Tibial nerve (tissue), 4 donors: ENCODE measurements around the gene PARP12. TPM values are rescaled to one million over a fixed set of nuclear protein-coding genes. Genes with fewer than 3 reads are reported as not detected.

Source experiments
- DNase-seq, 2 donors: peaks; one replicate each; pipeline ENCODE4 v3.0.0-alpha.2; 2019; ENCODE audit warnings: low spot score in 2 of 2
- H3K27ac ChIP-seq, 4 donors: fragments of 200-600 bp; sonication (generic) in 3 of 4; one replicate each; pipeline ENCODE4 v1.5.1; 2017 to 2019; ENCODE audit warnings: mild to moderate bottlenecking in 1 of 4
- H3K27me3 ChIP-seq, 2 donors: fragments of 200-600 bp; sonication (generic) in 1 of 2; one replicate each; pipeline versions ENCODE4 v1.5.1 to v1.6.0; 2017 to 2019
- H3K36me3 ChIP-seq, 3 donors: fragments of 200-600 bp; sonication (generic); one replicate each; pipeline ENCODE4 v1.5.1; 2018 to 2019
- H3K4me1 ChIP-seq, 4 donors: fragments of 200-600 bp; sonication (generic) in 3 of 4; one replicate each; pipeline ENCODE4 v1.5.1; 2017 to 2019
- H3K4me3 ChIP-seq, 4 donors: fragments of 200-600 bp; sonication (generic) in 3 of 4; one replicate each; pipeline ENCODE4 v1.5.1; 2017 to 2019; ENCODE audit warnings: mild to moderate bottlenecking in 1 of 4, moderate library complexity in 1 of 4
- H3K9me3 ChIP-seq, 4 donors: fragments of 200-600 bp; sonication (generic) in 3 of 4; one replicate each; pipeline ENCODE4 v1.5.1; 2017 to 2019
- CTCF ChIP-seq, 5 experiments: fragments of 200-600 bp in 3 of 5; fragments of 450-650 bp in 2 of 5; sonication (generic) in 3 of 5; IDR thresholded peaks; one replicate each; pipeline ENCODE4 v1.5.1; 2016 to 2019; ENCODE audit warnings: antibody characterized with exemption in 5 of 5, mild to moderate bottlenecking in 3 of 5, moderate library complexity in 2 of 5
- EP300 ChIP-seq, 2 donors: sonication (generic); formaldehyde crosslinking; IDR thresholded peaks; one replicate each; pipeline ENCODE4 v1.6.1; 2017; ENCODE audit warnings: antibody characterized with exemption in 2 of 2, mild to moderate bottlenecking in 1 of 2
- POLR2A ChIP-seq, 2 donors: fragments of 450-650 bp; IDR thresholded peaks; one replicate each; pipeline ENCODE4 v1.6.1; 2017; ENCODE audit warnings: antibody characterized with exemption in 2 of 2, mild to moderate bottlenecking in 2 of 2, moderate library complexity in 2 of 2
- WGBS, 2 donors: methylation state at CpG; one replicate each; pipeline ENCODE4 v1.1.5; 2018; 5-methylcytosine and 5-hydroxymethylcytosine counted together
- total RNA-seq, 4 donors: library from RNA; depleted of rRNA; stranded (reverse); fragments of >200 nt; gene quantifications; one replicate each; pipeline ENCODE4 v1.1.0, GENCODE V29; 2016

PARP12 gene
- total RNA-seq, 4 donors from 2014 or later: 40.0 to 54.2 (median 44.2) TPM

DNA sequence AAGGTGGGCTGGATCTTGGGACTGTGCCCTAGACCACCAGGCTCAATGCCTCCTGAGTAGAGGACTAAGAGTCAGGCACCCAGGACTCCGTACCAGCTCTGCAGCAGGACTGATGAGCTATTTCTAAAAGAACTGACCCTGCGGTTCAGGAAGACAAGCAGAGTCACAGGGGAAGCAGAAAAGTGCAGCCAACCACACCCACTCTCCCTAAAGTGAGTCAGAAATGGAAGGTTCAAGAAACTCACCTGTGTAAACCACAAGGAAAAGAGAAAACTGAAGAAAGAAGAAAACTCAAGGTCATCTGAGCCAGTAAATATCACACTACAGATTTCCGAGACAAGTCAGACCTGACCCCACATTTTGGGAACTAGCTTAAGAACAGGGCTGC lies 2.5 kb downstream of the PARP12 start:
- H3K9me3 ChIP-seq: no peaks in the 10 kb centered on the region
- DNase-seq: no peak
- peak overlapping the region in 3 of 4 donors; percentile 50 to 96 (median 89) for H3K27ac ChIP-seq
- peaks cover 0 to 6% (median 0%) of the 10 kb centered on the region in 3 donors for H3K36me3 ChIP-seq
- H3K4me1 ChIP-seq: peaks cover 0 to 42% (median 25%) of the 10 kb centered on the region in 4 donors
- no peaks in the 10 kb centered on the region for H3K27me3 ChIP-seq
- H3K4me3 ChIP-seq: no peak overlapping the region
- 78 to 93% methylated on average over 3 of the region's 3 CpGs for WGBS, 2 donors
- TF ChIP-seq POLR2A (IDR thresholded peaks at IDR 0.05) (no peak), EP300 (IDR thresholded peaks at IDR 0.05) (no peak), CTCF (IDR thresholded peaks at IDR 0.05) (no peak)

GRCh38 chr7:140059273-140060242 lies 3.2 kb downstream of the PARP12 start:
- Histone ChIP-seq H3K27ac (peak overlapping the region in 3 of 4 donors; percentile 50 to 96 (median 89)), H3K4me3 (no peak overlapping the region), H3K36me3 (peaks cover 0 to 10% (median 0%) of the 10 kb centered on the region in 3 donors), H3K27me3 (no peaks in the 10 kb centered on the region), H3K4me1 (peaks cover 0 to 42% (median 25%) of the 10 kb centered on the region in 4 donors), H3K9me3 (no peaks in the 10 kb centered on the region)
- no peak for TF ChIP-seq EP300 (IDR thresholded peaks at IDR 0.05)
- no peak for TF ChIP-seq CTCF (IDR thresholded peaks at IDR 0.05)
- TF ChIP-seq POLR2A (IDR thresholded peaks at IDR 0.05): no peak
- 71 to 72% methylated on average over 12 of the region's 12 CpGs for WGBS, 2 donors
- DNase-seq: no peak

DNA sequence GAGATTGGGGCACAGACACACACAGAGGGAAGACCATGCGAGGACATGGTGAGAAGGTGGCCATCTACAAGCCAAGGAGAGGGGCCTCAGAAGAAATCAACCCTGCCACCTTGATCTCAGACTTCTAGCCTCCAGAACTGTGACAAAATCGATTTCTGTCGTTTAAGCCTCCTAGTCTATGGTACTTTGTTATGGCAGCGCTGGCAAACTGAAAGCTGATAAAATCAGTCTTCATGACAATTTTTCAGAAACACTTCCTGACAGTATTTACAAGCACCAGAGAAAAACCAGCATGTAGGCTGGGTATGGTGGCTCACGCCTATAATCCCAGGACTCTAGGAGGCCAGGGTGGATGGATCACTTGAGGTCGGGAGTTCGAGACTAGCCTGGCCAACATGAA lies 4.2 kb downstream of the PARP12 start:
- Histone ChIP-seq H3K4me1 (peaks cover 0 to 42% (median 25%) of the 10 kb centered on the region in 4 donors), H3K36me3 (peaks cover 0 to 19% (median 0%) of the 10 kb centered on the region in 3 donors), H3K27me3 (no peaks in the 10 kb centered on the region), H3K9me3 (no peaks in the 10 kb centered on the region), H3K27ac (no peak overlapping the region), H3K4me3 (no peak overlapping the region)
- TF ChIP-seq POLR2A (IDR thresholded peaks at IDR 0.05): no peak
- TF ChIP-seq CTCF (IDR thresholded peaks at IDR 0.05): no peak
- TF ChIP-seq EP300 (IDR thresholded peaks at IDR 0.05): no peak
- no peak for DNase-seq
- 80 to 92% methylated on average over 7 of the region's 7 CpGs for WGBS, 2 donors

- 89 to 94% methylated on average over 3 of the region's 3 CpGs for WGBS, 2 donors
- Histone ChIP-seq H3K36me3 (peaks cover 0 to 24% (median 0%) of the 10 kb centered on the region in 3 donors), H3K27me3 (no peaks in the 10 kb centered on the region), H3K4me1 (peaks cover 0 to 40% (median 24%) of the 10 kb centered on the region in 4 donors), H3K27ac (no peak overlapping the region), H3K9me3 (no peaks in the 10 kb centered on the region), H3K4me3 (no peak overlapping the region)
- no peak for DNase-seq
- TF ChIP-seq CTCF (IDR thresholded peaks at IDR 0.05): no peak
These were observed 5.6 kb downstream of the PARP12 start for GRCh38 chr7:140057143-140057535.
